Activated CD4-positive, alpha-beta T cell treated with anti-CD3 and anti-CD28 coated beads, Interleukin-2, amount 10 ng/mL, durations not matched to agents 24 days and 14 days (primary cell): ENCODE measurements around the gene HCAR3. TPM values are rescaled to one million over a fixed set of nuclear protein-coding genes. Genes with fewer than 3 reads are reported as not detected.
"Not testable (repeated sequence)": the region's sequence is repeated elsewhere in the genome, so short reads cannot be mapped to it uniquely, and the experiment has no call there.

Experiments used
- DNase-seq: peaks from one replicate; pipeline ENCODE4 v3.0.0; 2022
- H3K27ac Mint-ChIP-seq: one replicate; pipeline ENCODE4 v1.8.0; 2022; ENCODE audit warnings: mild to moderate bottlenecking, mixed read lengths
- H3K27me3 Mint-ChIP-seq: one replicate; pipeline ENCODE4 v1.8.0; 2022; ENCODE audit warnings: mixed read lengths
- H3K36me3 Mint-ChIP-seq: one replicate; pipeline ENCODE4 v1.8.0; 2022; ENCODE audit warnings: low read depth, mild to moderate bottlenecking, mixed read lengths
- H3K4me1 Mint-ChIP-seq: one replicate; pipeline ENCODE4 v1.8.0; 2021; ENCODE audit warnings: mixed read lengths
- H3K4me3 Mint-ChIP-seq: one replicate; pipeline ENCODE4 v1.8.0; 2022; ENCODE audit warnings: mild to moderate bottlenecking, moderate library complexity, mixed read lengths
- H3K9me3 Mint-ChIP-seq: one replicate; pipeline ENCODE4 v1.8.0; 2021; ENCODE audit warnings: mixed read lengths
- intact Hi-C: fragments of 100-400 bp; cut with micrococcal nuclease; formaldehyde crosslinking; loops from one replicate; pipeline ENCODE4 v1.15.1; 2023
- total RNA-seq: library from RNA; stranded (reverse); gene quantifications from 2 replicates; pipeline ENCODE4 v1.2.3, GENCODE V29; 2022

Gene HCAR3
- total RNA-seq: 0.45 and 0.84 TPM in 2 replicates

- DNase-seq, H3K4me3 Mint-ChIP-seq, H3K27me3 Mint-ChIP-seq, intact Hi-C loops, H3K36me3 Mint-ChIP-seq, H3K9me3 Mint-ChIP-seq, H3K27ac Mint-ChIP-seq: not testable (repeated sequence)
- H3K4me1 Mint-ChIP-seq: peaks cover 14% of the 10 kb centered on the region
Measured at GRCh38 chr12:122716658-122717057, at the start of gene HCAR3. Gene HCAR3 (minus strand): TSS chr12:122716811. CDS start chr12:122716737, 74 bp downstream.

- H3K27ac Mint-ChIP-seq: no peak overlapping the region
- DNase-seq: no peak
- no peaks in the 10 kb centered on the region for H3K9me3 Mint-ChIP-seq
- H3K27me3 Mint-ChIP-seq: no peaks in the 10 kb centered on the region
- H3K4me1 Mint-ChIP-seq: peaks cover 40% of the 10 kb centered on the region
- intact Hi-C loops: no loop called here
- no peak overlapping the region for H3K4me3 Mint-ChIP-seq
- H3K36me3 Mint-ChIP-seq: peaks cover 76% of the 10 kb centered on the region
Measured at GRCh38 chr12:122757568-122757967, 41.0 kb upstream of the HCAR3 start.

GRCh38 chr12:122754790-122755189 is 38.2 kb upstream of the HCAR3 start:
- Mint-ChIP-seq H3K27ac (no peak overlapping the region), H3K4me3 (peak overlapping the region; percentile 93), H3K27me3 (no peaks in the 10 kb centered on the region), H3K36me3 (peaks cover 59% of the 10 kb centered on the region), H3K9me3 (no peaks in the 10 kb centered on the region), H3K4me1 (peaks cover 49% of the 10 kb centered on the region)
- DNase-seq: no peak
- intact Hi-C loops: no loop called here

GRCh38 chr12:122753319-122753650 is 36.7 kb upstream of the HCAR3 start:
- intact Hi-C loops: loop anchor here (1.0 kb wide), 1 partner anchor 226 kb away; the partner anchor contains the start of gene KNTC1
- peaks cover 50% of the 10 kb centered on the region for H3K4me1 Mint-ChIP-seq
- H3K9me3 Mint-ChIP-seq: no peaks in the 10 kb centered on the region
- peaks cover 51% of the 10 kb centered on the region for H3K36me3 Mint-ChIP-seq
- H3K27ac Mint-ChIP-seq: peak overlapping the region; percentile 98
- H3K4me3 Mint-ChIP-seq: peak overlapping the region; percentile 93
- no peaks in the 10 kb centered on the region for H3K27me3 Mint-ChIP-seq
- no peak for DNase-seq

- H3K9me3 Mint-ChIP-seq: no peaks in the 10 kb centered on the region
- peaks cover 50% of the 10 kb centered on the region for H3K4me1 Mint-ChIP-seq
- intact Hi-C loops: loop anchor here (1.0 kb wide), 5 partner anchors 19 to 225 kb away; partner anchors contain the start of gene KNTC1
- DNase-seq: peak; percentile 100
- H3K36me3 Mint-ChIP-seq: peaks cover 46% of the 10 kb centered on the region
- H3K27ac Mint-ChIP-seq: peak within 1 kb of the TSS; percentile 98
- peak within 1 kb of the TSS; percentile 93 for H3K4me3 Mint-ChIP-seq
- H3K27me3 Mint-ChIP-seq: no peaks in the 10 kb centered on the region
Measured at GRCh38 chr12:122752464-122753318, 36.1 kb upstream of the HCAR3 start, which contains the start of gene DENR. Gene DENR (plus strand): TSS chr12:122752824. CDS start chr12:122753702, 878 bp downstream.

GRCh38 chr12:122750781-122751515 is 34.3 kb upstream of the HCAR3 start:
- intact Hi-C loops, H3K27me3 Mint-ChIP-seq, H3K9me3 Mint-ChIP-seq, DNase-seq: not testable (repeated sequence)
- Mint-ChIP-seq H3K4me3 (peak overlapping the region; percentile 70), H3K36me3 (peaks cover 29% of the 10 kb centered on the region), H3K27ac (peak overlapping the region; percentile 66), H3K4me1 (peaks cover 38% of the 10 kb centered on the region)

- no peak for DNase-seq
- Mint-ChIP-seq H3K4me1 (peaks cover 30% of the 10 kb centered on the region), H3K4me3 (no peak overlapping the region), H3K27ac (no peak overlapping the region), H3K36me3 (peaks cover 20% of the 10 kb centered on the region), H3K9me3 (no peaks in the 10 kb centered on the region), H3K27me3 (no peaks in the 10 kb centered on the region)
- intact Hi-C loops: no loop called here
Measured at GRCh38 chr12:122749569-122750332, 33.1 kb upstream of the HCAR3 start.

GRCh38 chr12:122747224-122748135 is 30.9 kb upstream of the HCAR3 start:
- intact Hi-C loops: no loop called here
- no peak overlapping the region for H3K4me3 Mint-ChIP-seq
- H3K4me1 Mint-ChIP-seq: peaks cover 13% of the 10 kb centered on the region
- no peaks in the 10 kb centered on the region for H3K36me3 Mint-ChIP-seq
- no peaks in the 10 kb centered on the region for H3K9me3 Mint-ChIP-seq
- H3K27me3 Mint-ChIP-seq: no peaks in the 10 kb centered on the region
- DNase-seq: no peak
- no peak overlapping the region for H3K27ac Mint-ChIP-seq

GRCh38 chr12:122743895-122744525 is 27.4 kb upstream of the HCAR3 start:
- Mint-ChIP-seq H3K27me3 (no peaks in the 10 kb centered on the region), H3K4me1 (no peaks in the 10 kb centered on the region), H3K9me3 (no peaks in the 10 kb centered on the region), H3K27ac (no peak overlapping the region), H3K4me3 (no peak overlapping the region), H3K36me3 (no peaks in the 10 kb centered on the region)
- no peak for DNase-seq
- intact Hi-C loops: no loop called here

GRCh38 chr12:122740351-122740750 is 23.7 kb upstream of the HCAR3 start:
- peaks cover 3% of the 10 kb centered on the region for H3K9me3 Mint-ChIP-seq
- no peak overlapping the region for H3K4me3 Mint-ChIP-seq
- no peaks in the 10 kb centered on the region for H3K27me3 Mint-ChIP-seq
- intact Hi-C loops: no loop called here
- H3K27ac Mint-ChIP-seq: no peak overlapping the region
- DNase-seq: no peak
- peaks cover 3% of the 10 kb centered on the region for H3K36me3 Mint-ChIP-seq
- peaks cover 9% of the 10 kb centered on the region for H3K4me1 Mint-ChIP-seq

- no peak overlapping the region for H3K4me3 Mint-ChIP-seq
- peaks cover 3% of the 10 kb centered on the region for H3K9me3 Mint-ChIP-seq
- peak overlapping the region; percentile 1 for H3K27ac Mint-ChIP-seq
- H3K4me1 Mint-ChIP-seq: peaks cover 16% of the 10 kb centered on the region
- intact Hi-C loops: no loop called here
- peaks cover 3% of the 10 kb centered on the region for H3K36me3 Mint-ChIP-seq
- DNase-seq: no peak
- no peaks in the 10 kb centered on the region for H3K27me3 Mint-ChIP-seq
Measured at GRCh38 chr12:122738571-122738970, 22.0 kb upstream of the HCAR3 start.

- no peak for DNase-seq
- Mint-ChIP-seq H3K27ac (peak overlapping the region; percentile 86), H3K4me3 (peak overlapping the region; percentile 78), H3K9me3 (peaks cover 11% of the 10 kb centered on the region), H3K27me3 (no peaks in the 10 kb centered on the region), H3K4me1 (peaks cover 61% of the 10 kb centered on the region), H3K36me3 (peaks cover 12% of the 10 kb centered on the region)
- intact Hi-C loops: loop anchor here (1.0 to 5.0 kb wide), 5 partner anchors 12 to 982 kb away; partner anchors contain the start of gene DENR
Measured at GRCh38 chr12:122732611-122733010, 16.0 kb upstream of the HCAR3 start.
